ENCODE measurements around the gene GMDS. TPM values are rescaled to one million over a fixed set of nuclear protein-coding genes. Genes with fewer than 3 reads are reported as not detected.

Gene GMDS
- total RNA-seq, 1 experiment from 2014 or later, result 35.0 TPM

- TF ChIP-seq ZNF138 (CRISPR knock-in tag; conservative IDR thresholded peaks at IDR 0.05), result no peak
- TF ChIP-seq GTF2I (CRISPR knock-in tag; conservative IDR thresholded peaks at IDR 0.05), result no peak
- no peak for TF ChIP-seq MAX (CRISPR knock-in tag; IDR thresholded peaks at IDR 0.05)
- no peak for TF ChIP-seq JAZF1 (CRISPR knock-in tag; IDR thresholded peaks at IDR 0.05)
- TF ChIP-seq, protein P1, sequence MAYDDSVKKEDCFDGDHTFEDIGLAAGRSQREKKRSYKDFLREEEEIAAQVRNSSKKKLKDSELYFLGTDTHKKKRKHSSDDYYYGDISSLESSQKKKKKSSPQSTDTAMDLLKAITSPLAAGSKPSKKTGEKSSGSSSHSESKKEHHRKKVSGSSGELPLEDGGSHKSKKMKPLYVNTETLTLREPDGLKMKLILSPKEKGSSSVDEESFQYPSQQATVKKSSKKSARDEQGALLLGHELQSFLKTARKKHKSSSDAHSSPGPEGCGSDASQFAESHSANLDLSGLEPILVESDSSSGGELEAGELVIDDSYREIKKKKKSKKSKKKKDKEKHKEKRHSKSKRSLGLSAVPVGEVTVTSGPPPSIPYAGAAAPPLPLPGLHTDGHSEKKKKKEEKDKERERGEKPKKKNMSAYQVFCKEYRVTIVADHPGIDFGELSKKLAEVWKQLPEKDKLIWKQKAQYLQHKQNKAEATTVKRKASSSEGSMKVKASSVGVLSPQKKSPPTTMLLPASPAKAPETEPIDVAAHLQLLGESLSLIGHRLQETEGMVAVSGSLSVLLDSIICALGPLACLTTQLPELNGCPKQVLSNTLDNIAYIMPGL (CRISPR knock-in tag; IDR thresholded peaks at IDR 0.05), result no peak
- TF ChIP-seq ETV6 (CRISPR knock-in tag; IDR thresholded peaks at IDR 0.05), result no peak
- TF ChIP-seq SP1 (CRISPR knock-in tag; conservative IDR thresholded peaks at IDR 0.05), result no peak
- TF ChIP-seq, protein P2, sequence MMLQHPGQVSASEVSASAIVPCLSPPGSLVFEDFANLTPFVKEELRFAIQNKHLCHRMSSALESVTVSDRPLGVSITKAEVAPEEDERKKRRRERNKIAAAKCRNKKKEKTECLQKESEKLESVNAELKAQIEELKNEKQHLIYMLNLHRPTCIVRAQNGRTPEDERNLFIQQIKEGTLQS (CRISPR knock-in tag; conservative IDR thresholded peaks at IDR 0.05), result no peak
- TF ChIP-seq SMAD3 (CRISPR knock-in tag; IDR thresholded peaks at IDR 0.05; ENCODE audit: borderline replicate concordance), result no peak
- TF ChIP-seq ATF2 (CRISPR knock-in tag; IDR thresholded peaks at IDR 0.05; ENCODE audit: borderline replicate concordance, low read depth), result no peak
- TF ChIP-seq E2F1 (CRISPR knock-in tag; IDR thresholded peaks at IDR 0.05), result no peak
- TF ChIP-seq ZNF532 (CRISPR knock-in tag; IDR thresholded peaks at IDR 0.05; ENCODE audit: borderline replicate concordance), result no peak
- no peak for TF ChIP-seq SMAD4 (CRISPR knock-in tag; IDR thresholded peaks at IDR 0.05)
- TF ChIP-seq, protein P3, sequence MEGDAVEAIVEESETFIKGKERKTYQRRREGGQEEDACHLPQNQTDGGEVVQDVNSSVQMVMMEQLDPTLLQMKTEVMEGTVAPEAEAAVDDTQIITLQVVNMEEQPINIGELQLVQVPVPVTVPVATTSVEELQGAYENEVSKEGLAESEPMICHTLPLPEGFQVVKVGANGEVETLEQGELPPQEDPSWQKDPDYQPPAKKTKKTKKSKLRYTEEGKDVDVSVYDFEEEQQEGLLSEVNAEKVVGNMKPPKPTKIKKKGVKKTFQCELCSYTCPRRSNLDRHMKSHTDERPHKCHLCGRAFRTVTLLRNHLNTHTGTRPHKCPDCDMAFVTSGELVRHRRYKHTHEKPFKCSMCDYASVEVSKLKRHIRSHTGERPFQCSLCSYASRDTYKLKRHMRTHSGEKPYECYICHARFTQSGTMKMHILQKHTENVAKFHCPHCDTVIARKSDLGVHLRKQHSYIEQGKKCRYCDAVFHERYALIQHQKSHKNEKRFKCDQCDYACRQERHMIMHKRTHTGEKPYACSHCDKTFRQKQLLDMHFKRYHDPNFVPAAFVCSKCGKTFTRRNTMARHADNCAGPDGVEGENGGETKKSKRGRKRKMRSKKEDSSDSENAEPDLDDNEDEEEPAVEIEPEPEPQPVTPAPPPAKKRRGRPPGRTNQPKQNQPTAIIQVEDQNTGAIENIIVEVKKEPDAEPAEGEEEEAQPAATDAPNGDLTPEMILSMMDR (IDR thresholded peaks at IDR 0.05), result no peak
- no peak for TF ChIP-seq ZNF396 (CRISPR knock-in tag; IDR thresholded peaks at IDR 0.05; ENCODE audit: borderline replicate concordance)
- no peak for TF ChIP-seq ZNF317 (CRISPR knock-in tag; IDR thresholded peaks at IDR 0.05; ENCODE audit: borderline replicate concordance, low read depth)
- no peak overlapping the region for H3K4me3 Mint-ChIP-seq
- CTCF ChIA-PET, result no interaction called here
- POLR2A ChIA-PET, result no interaction called here
- peaks cover 9% of the 10 kb centered on the region for H3K36me3 Mint-ChIP-seq
- no peaks in the 10 kb centered on the region for H3K27me3 Mint-ChIP-seq (ENCODE audit: low read depth)
- peaks cover 9% of the 10 kb centered on the region for H3K9me3 Mint-ChIP-seq
- DNase-seq (ENCODE audit: low spot score), result no peak
- H3K27ac Mint-ChIP-seq, result no peak overlapping the region
- peaks cover 22% of the 10 kb centered on the region for H3K4me1 Mint-ChIP-seq
- no peak for ATAC-seq
Observed at GRCh38 chr6:2204272-2204671, 41.1 kb downstream of the GMDS start.

Data from WTC11 (cell line).